ENCODE data around the gene LEKR1.

Gene LEKR1

GRCh38 chr3:157030712-157031111 is 204.6 kb downstream of the LEKR1 start:
- no peak for DNase-seq (ENCODE audit: low spot score)
- TF ChIP-seq CTCF (conservative IDR thresholded peaks at IDR 0.05; ENCODE audit: low read depth) = no peak
- ChIA-PET CTCF (interaction anchor here (0.6 kb wide), 1 partner anchor 235 kb away, joined by 5 read pairs; no protein-coding TSS in a partner anchor), POLR2A (ENCODE audit: low non-redundant PET) (no interaction called here)
- no peak overlapping the region for H3K27ac ChIP-seq

- CTCF ChIA-PET = interaction anchor here (0.7 to 0.8 kb wide), 2 partner anchors 96 to 147 kb away, joined by 3 read pairs; no protein-coding TSS in a partner anchor
- POLR2A ChIA-PET (ENCODE audit: low non-redundant PET) = no interaction called here
- no peak overlapping the region for H3K27ac ChIP-seq
- TF ChIP-seq CTCF (conservative IDR thresholded peaks at IDR 0.05; ENCODE audit: low read depth) = no peak
- DNase-seq (ENCODE audit: low spot score) = no peak
Observed at GRCh38 chr3:157033001-157033400, 206.8 kb downstream of the LEKR1 start.

- no peak overlapping the region for H3K27ac ChIP-seq
- DNase-seq (ENCODE audit: low spot score) = no peak
- POLR2A ChIA-PET (ENCODE audit: low non-redundant PET) = no interaction called here
- CTCF ChIA-PET = no interaction called here
- no peak for TF ChIP-seq CTCF (conservative IDR thresholded peaks at IDR 0.05; ENCODE audit: low read depth)
Observed at GRCh38 chr3:157040456-157040855, 214.3 kb downstream of the LEKR1 start.

- no peak for DNase-seq (ENCODE audit: low spot score)
- ChIA-PET POLR2A (ENCODE audit: low non-redundant PET) (no interaction called here), CTCF (no interaction called here)
- no peak overlapping the region for H3K27ac ChIP-seq
- no peak for TF ChIP-seq CTCF (conservative IDR thresholded peaks at IDR 0.05; ENCODE audit: low read depth)
Observed at GRCh38 chr3:157042226-157042625, 216.1 kb downstream of the LEKR1 start.

GRCh38 chr3:157043771-157044170 is 217.6 kb downstream of the LEKR1 start:
- DNase-seq (ENCODE audit: low spot score) = no peak
- CTCF ChIA-PET = no interaction called here
- no peak overlapping the region for H3K27ac ChIP-seq
- POLR2A ChIA-PET (ENCODE audit: low non-redundant PET) = no interaction called here
- no peak for TF ChIP-seq CTCF (conservative IDR thresholded peaks at IDR 0.05; ENCODE audit: low read depth)

GRCh38 chr3:157045238-157045850 is 219.2 kb downstream of the LEKR1 start:
- H3K27ac ChIP-seq = no peak overlapping the region
- no peak for DNase-seq (ENCODE audit: low spot score)
- ChIA-PET POLR2A (ENCODE audit: low non-redundant PET) (no interaction called here), CTCF (no interaction called here)
- no peak for TF ChIP-seq CTCF (conservative IDR thresholded peaks at IDR 0.05; ENCODE audit: low read depth)

Data from RWPE1 (cell line).